IPS-18c (cell line): Measurements from ENCODE around the gene TRAK1.

ENCODE experiments used
- H3K4me3 ChIP-seq: 2 replicates; pipeline ENCODE4 v1.7.0; 2013; ENCODE audit warnings: low read depth, mild to moderate bottlenecking, low read length, moderate library complexity; ENCODE audit not compliant: insufficient read depth
- H3K9me3 ChIP-seq: one replicate; pipeline ENCODE4 v1.6.1; 2013; ENCODE audit warnings: mild to moderate bottlenecking, low read length, moderate library complexity; ENCODE audit not compliant: control insufficient read depth, insufficient read depth

The TRAK1 gene

DNA sequence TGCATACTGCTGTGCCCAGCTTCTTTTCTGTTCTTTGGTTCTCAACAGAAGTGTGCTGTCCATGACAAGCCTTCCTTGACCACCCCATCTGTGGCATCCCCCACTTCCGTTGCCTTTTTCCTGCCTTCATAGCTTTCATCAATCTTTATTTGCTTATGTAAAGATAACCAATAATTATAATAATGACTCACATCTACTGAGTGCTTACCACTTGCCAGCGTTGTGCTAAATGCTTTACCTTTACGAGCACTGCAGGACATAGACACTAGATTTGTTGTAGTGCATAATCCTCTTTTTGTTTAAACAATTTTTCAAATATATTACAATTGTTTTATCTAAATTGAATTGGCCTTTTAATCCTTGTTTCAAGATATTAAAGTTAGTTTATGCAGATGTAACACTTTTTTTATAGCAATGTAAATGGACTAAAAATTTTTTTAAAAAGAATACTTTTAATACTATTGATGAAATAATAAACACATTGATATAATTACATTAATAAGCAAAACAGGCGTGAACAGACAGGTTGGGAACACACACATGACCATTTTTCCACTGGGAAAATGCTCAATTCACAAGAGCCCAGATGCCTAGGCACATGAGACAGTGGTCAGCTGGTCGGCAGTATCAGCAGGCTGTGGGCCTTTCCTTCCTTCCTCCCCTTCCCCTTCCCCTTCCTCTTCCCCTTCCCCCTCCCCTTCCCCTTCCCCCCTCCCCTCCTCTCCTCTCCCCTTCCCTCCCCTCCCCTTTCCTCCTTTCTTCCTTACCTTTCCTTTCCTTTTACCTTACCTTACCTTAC is 42.5 kb downstream of the TRAK1 start:
- Histone ChIP-seq H3K9me3 (no peaks in the 10 kb centered on the region), H3K4me3 (no peak overlapping the region; the same call in 1 of the 2 replicates)

DNA sequence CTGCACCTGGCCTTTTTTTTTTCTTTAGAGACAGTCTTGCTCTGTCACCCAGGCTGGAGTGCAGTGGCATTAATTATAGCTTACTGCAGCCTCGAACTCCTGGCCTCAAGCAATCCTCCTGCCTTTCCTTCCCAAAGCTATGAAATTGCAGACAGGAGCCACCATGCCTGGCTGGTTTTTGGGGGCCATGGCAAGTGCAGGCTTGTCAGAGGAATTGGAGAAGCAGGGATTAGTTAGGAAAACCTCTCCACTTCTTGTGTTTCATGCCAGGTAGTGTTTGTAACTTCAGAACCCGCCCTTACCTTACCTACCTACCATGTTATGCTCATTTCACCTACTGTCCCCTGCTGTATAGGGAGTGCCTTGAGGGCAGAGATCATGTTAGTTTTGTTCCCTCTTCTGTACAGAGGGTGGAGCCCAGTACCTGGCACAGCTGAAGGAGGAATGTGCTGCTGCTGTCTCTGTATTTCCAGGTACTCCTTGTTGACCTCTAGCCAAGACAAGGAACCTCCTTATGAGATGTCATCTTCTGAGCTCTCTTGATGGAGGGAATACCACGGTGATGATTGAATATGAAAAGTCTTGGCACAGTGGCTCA is 43.8 kb downstream of the TRAK1 start:
- Histone ChIP-seq H3K9me3 (no peaks in the 10 kb centered on the region), H3K4me3 (no peak overlapping the region)

DNA sequence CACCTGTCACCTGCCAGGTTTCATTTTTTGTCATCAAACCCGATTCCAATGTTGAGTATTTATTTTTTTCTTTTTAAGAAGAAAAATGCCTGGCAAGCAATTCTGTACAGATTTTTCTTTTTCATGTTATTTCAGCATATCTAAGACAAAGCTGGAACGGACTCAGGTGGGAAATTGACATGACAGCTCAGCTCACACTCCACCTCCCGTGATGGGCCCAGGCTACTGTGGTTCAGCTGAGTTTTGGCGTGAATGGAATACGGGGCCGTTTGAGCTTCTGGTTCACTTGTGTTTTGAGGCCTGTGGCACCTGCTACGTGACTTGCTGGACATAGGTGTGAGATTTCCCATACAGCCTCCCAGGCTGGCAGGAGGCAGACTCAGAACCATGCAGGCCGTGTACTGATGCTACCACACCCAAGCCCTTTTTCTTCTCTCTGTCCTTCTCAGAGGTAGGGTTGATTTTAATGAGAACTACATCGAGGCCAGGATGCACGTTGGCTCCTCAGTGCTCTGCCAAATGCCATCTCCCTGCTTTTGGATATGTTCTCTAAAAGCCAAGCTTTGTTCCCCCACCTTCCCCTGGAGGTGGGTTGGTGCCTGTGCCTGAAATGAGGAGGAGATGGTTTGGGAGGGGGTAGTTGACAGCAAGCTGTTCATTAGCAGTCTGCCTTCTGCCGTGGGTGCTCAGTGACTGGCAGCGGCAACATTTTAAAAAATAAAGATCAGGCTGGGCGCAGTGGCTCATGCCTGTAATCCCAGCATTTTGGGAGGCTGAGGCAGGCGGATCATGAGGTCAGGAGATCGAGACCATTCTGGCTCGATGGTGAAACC is 48.7 kb downstream of the TRAK1 start:
- no peaks in the 10 kb centered on the region for H3K9me3 ChIP-seq
- no peak overlapping the region for H3K4me3 ChIP-seq

DNA sequence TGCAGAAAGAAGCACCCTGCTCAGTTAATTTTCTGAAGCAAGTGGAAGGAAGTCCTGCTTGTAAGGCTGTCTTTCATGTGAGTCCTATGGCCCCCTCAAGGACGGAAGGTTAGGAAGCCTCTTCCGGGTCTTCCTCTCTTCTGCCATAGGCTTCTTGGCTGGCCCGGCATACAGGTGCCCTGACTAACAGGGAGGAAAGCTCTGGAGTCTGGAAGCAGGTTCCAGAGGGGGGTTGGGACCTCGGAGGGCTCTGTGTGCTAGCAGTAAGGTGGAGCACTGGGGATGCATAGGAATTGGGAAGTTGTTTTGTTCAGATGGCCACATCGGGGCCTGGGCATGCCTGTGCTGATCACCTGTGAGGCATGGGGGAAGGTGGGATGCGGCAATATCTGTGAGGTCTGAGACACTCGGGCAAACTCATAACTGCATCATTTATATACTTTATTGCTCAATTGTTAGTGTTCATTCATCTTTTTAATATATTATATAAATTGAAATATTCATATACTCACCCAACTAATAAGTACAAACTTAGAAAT is 49.6 kb downstream of the TRAK1 start:
- Histone ChIP-seq H3K4me3 (no peak overlapping the region), H3K9me3 (no peaks in the 10 kb centered on the region)

DNA sequence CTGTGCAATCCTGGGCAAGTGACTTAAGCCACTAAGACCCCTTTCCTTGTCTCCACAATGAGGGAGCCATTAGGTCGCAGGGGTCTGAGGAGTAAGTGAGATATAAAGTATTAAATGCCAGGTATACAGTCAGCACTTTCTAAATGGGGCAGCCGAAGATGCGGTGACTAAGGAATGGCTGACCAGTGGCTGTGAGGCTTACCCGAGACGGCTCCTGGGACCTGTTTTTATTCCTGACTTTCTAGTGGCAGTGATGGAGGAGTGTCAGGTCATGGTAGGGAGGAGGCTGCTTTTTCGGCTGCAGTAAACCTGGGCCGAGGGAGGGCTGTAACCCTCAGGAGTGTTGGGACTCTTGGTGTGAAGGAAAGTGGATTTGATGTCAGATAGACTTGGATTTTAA is 52.3 kb downstream of the TRAK1 start:
- no peaks in the 10 kb centered on the region for H3K9me3 ChIP-seq
- no peak overlapping the region for H3K4me3 ChIP-seq

DNA sequence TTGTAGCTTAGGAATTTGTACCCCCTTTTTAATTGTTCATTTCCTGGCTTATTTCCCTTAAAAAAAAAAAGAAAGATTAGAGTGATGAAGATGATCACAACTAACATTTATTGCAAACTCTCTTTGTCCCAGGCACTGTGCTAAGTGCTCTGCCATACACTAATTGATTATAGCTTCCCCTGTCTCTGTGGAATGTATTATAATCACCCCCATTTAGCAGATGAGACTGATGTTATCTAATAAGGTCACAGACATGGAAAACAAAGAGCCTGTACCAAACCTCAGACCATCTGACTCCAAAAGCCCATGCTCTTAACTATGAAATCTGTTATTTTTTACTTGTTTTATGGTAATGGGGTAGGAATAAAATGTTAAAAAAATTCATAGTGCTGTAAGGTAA is 53.1 kb downstream of the TRAK1 start:
- no peak overlapping the region for H3K4me3 ChIP-seq

DNA sequence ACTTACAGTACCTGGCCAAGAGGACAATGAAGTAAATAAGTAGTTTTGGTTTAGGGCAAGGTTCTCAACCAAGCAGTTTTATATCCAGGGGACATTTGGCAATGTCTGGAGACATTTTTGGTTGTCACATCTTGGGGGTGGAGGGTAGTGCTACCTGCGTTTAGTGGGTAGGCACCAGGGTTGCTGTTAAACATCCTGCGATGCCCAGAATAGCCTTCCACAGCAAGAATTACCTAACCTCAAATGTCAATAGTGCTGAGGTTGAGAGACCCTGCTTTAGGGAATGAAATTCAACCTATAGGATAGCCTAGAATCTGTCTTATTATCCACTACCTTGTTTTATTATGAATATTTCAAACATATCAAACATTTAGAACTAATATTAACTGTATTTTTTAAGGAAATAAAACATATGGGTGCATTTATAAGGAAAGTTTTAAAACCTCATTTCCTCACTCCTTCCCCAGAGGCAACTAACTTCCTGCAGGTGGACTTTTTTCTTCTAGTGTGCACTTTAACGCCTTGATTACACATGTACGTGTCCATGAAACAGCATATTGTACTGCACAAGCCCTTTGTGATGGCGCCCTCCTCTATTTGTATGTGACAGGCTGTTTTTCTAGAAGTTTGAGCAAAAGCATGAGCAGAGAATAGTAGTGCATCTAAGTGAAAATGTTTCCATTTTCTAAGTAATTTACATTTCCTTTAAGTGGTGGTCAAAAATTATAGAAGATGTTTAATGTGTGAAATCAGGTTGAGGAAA is 57.1 kb downstream of the TRAK1 start:
- H3K9me3 ChIP-seq, result no peaks in the 10 kb centered on the region
- no peak overlapping the region for H3K4me3 ChIP-seq

More for the DNA sequence above, 53.1 kb downstream of the TRAK1 start:
- H3K9me3 ChIP-seq, result no peaks in the 10 kb centered on the region

DNA sequence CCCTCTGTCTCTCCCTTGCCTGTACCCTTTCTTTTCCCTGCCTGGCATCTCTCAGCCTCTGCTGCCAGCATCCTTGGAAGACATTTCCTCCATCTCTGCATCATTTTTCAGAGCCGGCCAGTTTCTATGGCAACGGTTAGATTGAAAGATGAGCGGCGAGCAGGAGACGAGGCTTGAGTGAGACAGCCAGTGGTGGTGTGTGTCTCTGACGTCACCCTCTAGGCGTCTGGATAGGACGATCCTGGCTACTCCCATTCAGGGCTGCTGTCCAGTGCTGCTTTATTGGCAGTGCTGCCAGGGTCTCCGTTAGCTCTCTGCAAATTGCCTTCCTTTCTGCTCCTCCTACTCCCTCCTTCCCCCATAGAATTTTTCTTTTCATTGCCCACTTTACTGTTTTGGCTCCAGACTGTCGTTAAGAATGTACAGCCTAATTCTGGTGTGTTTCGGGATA is 57.9 kb downstream of the TRAK1 start:
- Histone ChIP-seq H3K4me3 (no peak overlapping the region), H3K9me3 (no peaks in the 10 kb centered on the region)

DNA sequence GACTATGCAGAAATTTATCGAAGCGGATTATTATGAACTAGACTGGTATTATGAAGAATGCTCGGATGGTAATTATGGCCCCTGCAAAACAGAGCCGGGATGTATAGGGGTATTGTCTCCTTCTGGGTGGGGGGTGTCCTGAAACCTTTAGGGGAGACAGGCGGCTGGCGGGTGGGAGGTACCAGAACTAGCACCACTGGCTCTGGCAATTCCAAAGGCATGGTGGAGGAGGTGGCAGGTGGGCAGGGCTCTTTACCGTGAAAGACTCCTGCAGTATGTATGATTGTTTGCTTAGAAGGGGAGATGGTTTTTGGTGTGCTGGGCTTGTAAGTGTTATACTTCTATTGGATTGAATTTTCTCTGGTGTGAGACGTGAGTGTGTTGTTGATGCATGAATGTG is 58.4 kb downstream of the TRAK1 start:
- Histone ChIP-seq H3K9me3 (no peaks in the 10 kb centered on the region), H3K4me3 (no peak overlapping the region)

DNA sequence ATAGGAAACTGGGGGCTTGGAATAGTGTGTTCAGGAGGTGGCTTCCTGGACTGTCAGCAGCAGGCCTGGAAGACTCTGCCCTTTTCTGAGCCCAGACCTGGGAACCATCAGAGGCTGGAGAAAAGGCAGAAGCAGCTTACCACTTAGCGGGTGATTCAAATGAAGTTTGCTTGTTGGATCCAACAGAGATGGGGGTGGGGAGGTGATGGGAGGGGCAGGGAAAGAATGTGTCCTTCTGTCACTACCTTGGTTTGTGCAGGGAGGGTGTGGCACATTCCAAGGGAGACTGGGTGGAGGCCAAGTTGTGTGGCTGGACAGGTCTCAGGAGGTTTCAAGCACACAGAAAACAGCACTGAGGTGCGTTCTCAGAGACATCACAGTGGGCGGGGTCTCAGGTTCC is 58.8 kb downstream of the TRAK1 start:
- no peak overlapping the region for H3K4me3 ChIP-seq
- no peaks in the 10 kb centered on the region for H3K9me3 ChIP-seq

DNA sequence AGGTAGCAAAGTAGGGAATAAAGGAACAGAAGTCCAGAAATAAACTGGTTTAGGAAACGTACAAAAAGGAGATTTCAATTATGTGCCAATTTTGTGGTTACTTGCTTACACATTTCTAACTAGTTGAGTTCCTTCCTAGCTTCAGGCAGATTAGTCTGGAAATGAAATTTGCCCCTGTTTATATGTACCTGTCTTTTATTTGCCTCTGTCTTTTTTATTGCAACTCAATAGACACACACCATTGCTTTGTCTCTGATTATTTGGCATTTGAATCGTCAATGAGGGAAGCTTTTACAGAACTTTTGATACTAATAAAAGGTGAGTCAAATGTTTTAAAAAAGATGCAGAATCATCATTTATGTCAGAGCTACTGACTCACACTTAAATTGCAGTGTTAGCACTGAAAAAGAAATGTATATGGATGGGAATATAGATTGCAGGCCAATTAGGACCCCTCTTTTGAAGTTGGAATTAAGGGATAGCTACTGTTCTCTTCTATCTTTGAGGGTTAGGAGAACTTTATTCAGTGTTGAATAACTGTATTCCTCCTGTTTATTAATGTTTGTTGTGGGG is 60.5 kb downstream of the TRAK1 start:
- H3K4me3 ChIP-seq, result no peak overlapping the region
- H3K9me3 ChIP-seq, result no peaks in the 10 kb centered on the region

DNA sequence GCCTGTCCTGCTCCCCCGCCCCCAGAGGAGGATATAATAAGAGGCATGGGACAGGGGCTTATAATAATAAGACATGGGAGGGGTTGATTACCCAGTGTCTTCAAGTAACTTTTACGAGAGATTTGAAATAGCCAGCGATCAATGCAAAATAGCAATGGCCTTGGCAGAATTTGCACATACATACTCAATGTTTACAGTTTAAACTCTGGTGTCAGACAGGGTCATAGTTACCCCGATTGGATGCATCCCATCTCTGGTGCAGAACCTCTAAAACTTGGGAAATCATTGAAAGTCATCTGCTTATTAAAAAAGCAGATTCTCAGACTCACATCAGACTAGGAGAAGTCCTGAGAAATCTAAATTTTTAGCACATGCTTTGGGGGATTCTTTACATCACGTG is 61.0 kb downstream of the TRAK1 start:
- Histone ChIP-seq H3K9me3 (no peaks in the 10 kb centered on the region), H3K4me3 (no peak overlapping the region)

DNA sequence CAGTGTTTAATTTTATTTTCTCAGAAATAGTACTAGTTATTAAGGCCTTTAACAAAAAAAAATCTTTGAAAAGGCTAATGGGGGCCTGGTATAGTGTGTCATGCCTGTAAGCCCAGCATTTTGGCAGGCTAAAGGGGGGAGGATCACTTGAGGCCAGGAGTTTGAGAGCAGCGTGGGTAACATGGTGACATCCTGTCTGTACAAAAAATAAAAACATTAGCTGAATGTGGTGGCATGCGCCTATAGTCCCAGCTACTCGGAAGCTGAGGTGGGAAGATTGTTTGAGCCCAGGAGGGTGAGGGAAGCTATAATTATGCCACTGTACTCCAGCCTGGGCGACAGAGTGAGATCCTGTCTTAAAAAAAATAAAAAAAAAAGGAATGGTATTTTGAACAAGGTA is 61.9 kb downstream of the TRAK1 start:
- Histone ChIP-seq H3K4me3 (no peak overlapping the region), H3K9me3 (no peaks in the 10 kb centered on the region)

DNA sequence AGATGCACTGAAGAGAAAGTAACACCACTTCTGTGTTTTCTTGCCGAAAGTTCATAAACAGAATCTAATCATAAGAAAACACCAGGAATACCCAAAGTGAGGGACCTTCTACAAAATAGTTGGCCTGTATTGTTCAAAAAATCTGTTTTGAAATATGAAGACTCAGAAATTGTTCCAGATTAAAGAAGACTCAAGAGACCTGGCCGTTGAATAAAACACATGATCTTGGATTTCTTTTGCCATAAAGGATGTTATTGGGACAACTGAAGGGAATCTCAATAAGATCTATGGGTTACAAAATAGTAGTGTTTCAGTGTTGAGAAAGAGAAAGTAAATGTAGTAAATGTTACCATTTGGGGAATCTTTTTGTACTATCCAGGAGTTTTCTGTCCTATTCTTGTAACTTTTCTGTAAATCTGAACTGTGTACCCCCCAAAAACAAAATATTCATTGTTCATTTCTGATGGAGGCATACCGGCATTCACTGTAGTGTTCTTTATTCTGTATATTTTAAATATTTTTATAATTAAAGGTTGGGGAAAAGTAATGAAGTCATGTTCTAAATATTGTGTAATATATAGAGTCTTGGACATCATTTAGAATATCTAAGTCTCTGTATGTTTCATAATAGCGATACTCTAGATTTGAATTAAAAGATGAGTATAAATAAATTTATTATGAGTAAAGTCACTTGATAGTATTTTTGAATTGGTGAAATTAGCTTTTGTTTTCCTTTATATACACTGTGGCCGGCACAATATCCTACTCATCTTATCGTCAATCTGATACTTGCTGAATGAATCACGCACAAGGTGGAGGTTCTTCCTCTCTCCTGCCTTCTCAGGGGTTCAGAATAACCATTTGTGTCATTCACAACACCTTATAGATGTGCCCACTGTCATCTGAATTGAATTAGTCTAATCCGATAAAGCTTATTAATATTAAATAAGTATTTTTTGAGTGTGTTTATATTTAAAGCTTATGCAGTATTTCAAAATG is 66.7 kb downstream of the TRAK1 start:
- H3K9me3 ChIP-seq, result no peaks in the 10 kb centered on the region
- H3K4me3 ChIP-seq, result no peak overlapping the region

DNA sequence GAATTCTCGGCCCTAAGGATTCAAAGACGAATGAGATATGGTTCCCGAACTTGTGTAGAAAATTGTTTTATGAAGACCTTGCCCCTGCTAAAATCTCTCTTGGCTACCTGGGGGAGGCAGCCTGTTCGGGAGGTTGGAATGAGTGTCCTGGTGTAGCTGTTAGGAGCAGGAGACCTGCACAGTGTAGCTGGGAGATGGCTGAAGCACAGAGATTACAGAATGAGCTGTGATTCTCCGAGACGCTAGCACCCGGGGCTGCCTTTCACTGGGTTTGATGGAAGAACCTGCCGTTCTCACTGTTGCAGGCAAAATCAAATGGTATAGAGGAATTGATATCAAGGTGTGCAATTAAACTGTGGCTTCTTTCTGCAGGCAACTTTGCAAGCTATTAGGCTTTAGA is 68.0 kb downstream of the TRAK1 start:
- Histone ChIP-seq H3K4me3 (peak overlapping the region; percentile 12; the same call in 1 of the 2 replicates), H3K9me3 (no peaks in the 10 kb centered on the region)
